SW480 (cell line): ENCODE measurements around the gene CAPN13.

Source experiments
- DNase-seq: peaks from one replicate; pipeline ENCODE4 v3.0.0-alpha.2; 2016; ENCODE audit warnings: low spot score

CAPN13 gene

GRCh38 chr2:30683236-30683956 is 123.8 kb downstream of the CAPN13 start:
- no peak for DNase-seq

GRCh38 chr2:30681022-30681421 is 126.2 kb downstream of the CAPN13 start:
- no peak for DNase-seq

- DNase-seq, result no peak
These were observed 127.1 kb downstream of the CAPN13 start for GRCh38 chr2:30680121-30680520.

- DNase-seq, result peak; percentile 48
These were observed 127.7 kb downstream of the CAPN13 start for GRCh38 chr2:30679426-30680088.

- DNase-seq, result no peak
These were observed 128.7 kb downstream of the CAPN13 start for GRCh38 chr2:30678410-30679137.

- no peak for DNase-seq
These were observed 129.3 kb downstream of the CAPN13 start for GRCh38 chr2:30677861-30678385.

GRCh38 chr2:30677231-30677630 is 130.0 kb downstream of the CAPN13 start:
- DNase-seq, result no peak

- peak; percentile 29 for DNase-seq
These were observed 131.5 kb downstream of the CAPN13 start for GRCh38 chr2:30675758-30676157.

GRCh38 chr2:30673127-30673526 is 134.1 kb downstream of the CAPN13 start:
- DNase-seq, result no peak
